OCI-LY1 (cell line): ENCODE results near the gene SCNM1.

Experiments
- H2AFZ ChIP-seq: fragments of 200-600 bp; sonication (generic), shearing (Covaris generic); 2 replicates; pipeline ENCODE4 v1.6.0; 2014; ENCODE audit warnings: antibody characterized with exemption, mild to moderate bottlenecking, low read length
- H3F3A ChIP-seq: fragments of 200-600 bp; sonication (generic), shearing (Covaris generic); 2 replicates; pipeline ENCODE4 v1.6.0; 2014; ENCODE audit warnings: mild to moderate bottlenecking, antibody characterized with exemption, low read length, moderate library complexity; ENCODE audit not compliant: insufficient read depth
- H3K27ac ChIP-seq: fragments of 200-600 bp; sonication (generic); 2 replicates; pipeline ENCODE4 v1.5.1; 2014; ENCODE audit warnings: low read length, mixed run types, mild to moderate bottlenecking, low read depth; ENCODE audit not compliant: poor library complexity, severe bottlenecking
- H3K27me3 ChIP-seq: fragments of 200-600 bp; sonication (generic); 2 replicates; pipeline ENCODE4 v1.6.0; 2014; ENCODE audit warnings: antibody characterized with exemption, mild to moderate bottlenecking, low read length, moderate library complexity; ENCODE audit not compliant: insufficient read depth
- H3K36me3 ChIP-seq: fragments of 200-600 bp; sonication (generic); 2 replicates; pipeline ENCODE4 v1.6.1; 2014; ENCODE audit warnings: mild to moderate bottlenecking, antibody characterized with exemption, low read length, moderate library complexity, mixed read lengths; ENCODE audit not compliant: insufficient read depth
- H3K4me1 ChIP-seq: fragments of 200-600 bp; sonication (generic); 2 replicates; pipeline ENCODE4 v1.5.1; 2014; ENCODE audit warnings: mild to moderate bottlenecking, low read length, moderate library complexity; ENCODE audit not compliant: insufficient read depth, severe bottlenecking
- H3K4me2 ChIP-seq: fragments of 200-600 bp; sonication (generic), shearing (Covaris generic); 2 replicates; pipeline ENCODE4 v1.6.1; 2014; ENCODE audit warnings: low read length
- H3K4me3 ChIP-seq: fragments of 200-600 bp; sonication (generic); 2 replicates; pipeline ENCODE4 v1.5.1; 2014; ENCODE audit warnings: low read length, low read depth, mild to moderate bottlenecking, mixed read lengths; ENCODE audit not compliant: poor library complexity, severe bottlenecking
- H3K79me2 ChIP-seq: fragments of 200-600 bp; shearing (Covaris generic); 2 replicates; pipeline ENCODE4 v1.6.1; 2016; ENCODE audit warnings: mixed run types, low read length, mixed read lengths; ENCODE audit not compliant: insufficient read depth
- H3K9ac ChIP-seq: fragments of 200-600 bp; sonication (generic), shearing (Covaris generic); 2 replicates; pipeline ENCODE4 v1.6.1; 2014; ENCODE audit warnings: mild to moderate bottlenecking, low read length, mixed read lengths
- H3K9me2 ChIP-seq: fragments of 200-600 bp; sonication (generic), shearing (Covaris generic); 2 replicates; pipeline ENCODE4 v1.6.1; 2014; ENCODE audit warnings: low read depth, mild to moderate bottlenecking, low read length, mixed read lengths
- H3K9me3 ChIP-seq: fragments of 200-600 bp; shearing (Covaris generic); 2 replicates; pipeline ENCODE4 v1.6.1; 2014; ENCODE audit warnings: low read length, mixed read lengths
- H4K20me1 ChIP-seq: fragments of 200-600 bp; sonication (generic), shearing (Covaris generic); 2 replicates; pipeline ENCODE4 v1.6.0; 2016; ENCODE audit warnings: mild to moderate bottlenecking, low read length; ENCODE audit not compliant: insufficient read depth
- CTCF ChIP-seq: fragments of 200-600 bp; sonication (generic), shearing (Covaris generic); IDR thresholded peaks from 2 replicates; pipeline ENCODE4 v1.5.1; 2017; ENCODE audit warnings: mild to moderate bottlenecking, antibody characterized with exemption, low read length, moderate library complexity, mixed read lengths
- EZH2 ChIP-seq: fragments of 200-600 bp; sonication (generic), shearing (Covaris generic); IDR thresholded peaks from 2 replicates; pipeline ENCODE4 v1.8.0; 2017; ENCODE audit warnings: borderline replicate concordance, mixed run types, mild to moderate bottlenecking, antibody characterized with exemption, low read length, moderate library complexity, mixed read lengths

The SCNM1 gene

GRCh38 chr1:151135433-151136385 lies 30.2 kb upstream of the SCNM1 start:
- H2AFZ ChIP-seq, result no peak overlapping the region
- H3K27me3 ChIP-seq, result peaks cover 6% of the 10 kb centered on the region; the same call in 1 of the 2 replicates
- no peak for TF ChIP-seq EZH2
- peak; percentile 35; the same call in 1 of the 2 replicates for TF ChIP-seq CTCF
- no peaks in the 10 kb centered on the region for H3K9me3 ChIP-seq
- H3K36me3 ChIP-seq, result no peaks in the 10 kb centered on the region
- no peak overlapping the region for H3K4me2 ChIP-seq
- no peak overlapping the region for H3K27ac ChIP-seq
- H3K4me3 ChIP-seq, result no peak overlapping the region
- H3K4me1 ChIP-seq, result peaks cover 10% of the 10 kb centered on the region
- no peak overlapping the region for H3K9ac ChIP-seq
- no peaks in the 10 kb centered on the region for H3K9me2 ChIP-seq
- no peaks in the 10 kb centered on the region for H4K20me1 ChIP-seq
- H3F3A ChIP-seq, result no peaks in the 10 kb centered on the region
- H3K79me2 ChIP-seq, result no peaks in the 10 kb centered on the region

- H3K4me2 ChIP-seq, result no peak overlapping the region
- no peaks in the 10 kb centered on the region for H3F3A ChIP-seq
- H3K9me3 ChIP-seq, result no peaks in the 10 kb centered on the region
- no peak overlapping the region for H3K9ac ChIP-seq
- H4K20me1 ChIP-seq, result no peaks in the 10 kb centered on the region
- no peaks in the 10 kb centered on the region for H3K9me2 ChIP-seq
- peaks cover 13% of the 10 kb centered on the region for H3K4me1 ChIP-seq
- H2AFZ ChIP-seq, result no peak overlapping the region
- H3K27ac ChIP-seq, result no peak overlapping the region
- H3K36me3 ChIP-seq, result no peaks in the 10 kb centered on the region
- H3K27me3 ChIP-seq, result peaks cover 6% of the 10 kb centered on the region; the same call in 1 of the 2 replicates
- H3K4me3 ChIP-seq, result no peak overlapping the region
- H3K79me2 ChIP-seq, result no peaks in the 10 kb centered on the region
- TF ChIP-seq CTCF (no peak), EZH2 (no peak)
Observed at GRCh38 chr1:151137789-151138188, 28.2 kb upstream of the SCNM1 start.

- H3K27ac ChIP-seq, result no peak overlapping the region
- no peaks in the 10 kb centered on the region for H3K9me2 ChIP-seq
- H3K9me3 ChIP-seq, result no peaks in the 10 kb centered on the region
- no peaks in the 10 kb centered on the region for H3K79me2 ChIP-seq
- no peaks in the 10 kb centered on the region for H4K20me1 ChIP-seq
- TF ChIP-seq CTCF, result no peak
- no peak for TF ChIP-seq EZH2
- H2AFZ ChIP-seq, result no peak overlapping the region
- no peak overlapping the region for H3K9ac ChIP-seq
- peaks cover 33% of the 10 kb centered on the region for H3K4me1 ChIP-seq
- H3F3A ChIP-seq, result no peaks in the 10 kb centered on the region
- peaks cover 11% of the 10 kb centered on the region; the same call in 1 of the 2 replicates for H3K27me3 ChIP-seq
- H3K4me2 ChIP-seq, result peak overlapping the region; percentile 24
- H3K36me3 ChIP-seq, result no peaks in the 10 kb centered on the region
- H3K4me3 ChIP-seq, result no peak overlapping the region
Observed at GRCh38 chr1:151142411-151143056, 23.4 kb upstream of the SCNM1 start.
